ENCODE results near the gene METTL16. TPM values are rescaled to one million over a fixed set of nuclear protein-coding genes. Genes with fewer than 3 reads are reported as not detected.

METTL16 gene
- total RNA-seq, 2 experiments from 2014 or later: 55.7 to 58.0 TPM

- Mint-ChIP-seq H3K4me3 (no peak overlapping the region), H3K9me3 (no peaks in the 10 kb centered on the region), H3K36me3 (ENCODE audit: low read depth) (peaks cover 86% of the 10 kb centered on the region), H3K27me3 (no peaks in the 10 kb centered on the region), H3K4me1 (ENCODE audit: low read depth) (no peaks in the 10 kb centered on the region), H3K27ac (no peak overlapping the region)
- H3K36me3 ChIP-seq (ENCODE audit: insufficient read depth, low read length): peaks cover 69% of the 10 kb centered on the region
- H3K4me1 ChIP-seq (ENCODE audit: insufficient read depth, low read length): no peaks in the 10 kb centered on the region
- no peak for TF ChIP-seq CTCF (IDR thresholded peaks at IDR 0.05)
- no peak overlapping the region for H3K27ac ChIP-seq (ENCODE audit: low read depth in 1 of 2, low read length in 2 of 2)
- ATAC-seq (ENCODE audit: poor library complexity): no peak
- intact Hi-C loops (cut with DNase I, micrococcal nuclease): no loop called here
- H3K27me3 ChIP-seq (ENCODE audit: control insufficient read depth in 1 of 2, insufficient read depth in 2 of 2, low read length in 2 of 2): no peaks in the 10 kb centered on the region
- ChIA-PET CTCF (no interaction called here), POLR2A (interaction anchor here (0.6 kb wide), 1 partner anchor 28 kb away, joined by 3 read pairs; no protein-coding TSS in a partner anchor)
- no peak for DNase-seq
- H3K9me3 ChIP-seq (ENCODE audit: control insufficient read depth in 1 of 2, insufficient read depth in 1 of 2, low read length in 2 of 2): no peaks in the 10 kb centered on the region
- no peak overlapping the region for H3K4me3 ChIP-seq (ENCODE audit: low read length)
Observed at GRCh38 chr17:2435862-2436261, 75.8 kb downstream of the METTL16 start.

GRCh38 chr17:2435181-2435741 is 76.4 kb downstream of the METTL16 start:
- no peaks in the 10 kb centered on the region for H3K27me3 ChIP-seq (ENCODE audit: control insufficient read depth in 1 of 2, insufficient read depth in 2 of 2, low read length in 2 of 2)
- Mint-ChIP-seq H3K27ac (no peak overlapping the region), H3K4me3 (no peak overlapping the region), H3K27me3 (no peaks in the 10 kb centered on the region), H3K36me3 (ENCODE audit: low read depth) (peaks cover 80% of the 10 kb centered on the region), H3K9me3 (no peaks in the 10 kb centered on the region), H3K4me1 (ENCODE audit: low read depth) (no peaks in the 10 kb centered on the region)
- H3K27ac ChIP-seq (ENCODE audit: low read depth in 1 of 2, low read length in 2 of 2): no peak overlapping the region
- POLR2A ChIA-PET: interaction anchor here (0.6 kb wide), 2 partner anchors 9 to 27 kb away, joined by 3 read pairs; no protein-coding TSS in a partner anchor
- H3K4me3 ChIP-seq (ENCODE audit: low read length): no peak overlapping the region
- TF ChIP-seq CTCF (IDR thresholded peaks at IDR 0.05): no peak
- ATAC-seq (ENCODE audit: poor library complexity) (no peak), DNase-seq (no peak)
- peaks cover 68% of the 10 kb centered on the region for H3K36me3 ChIP-seq (ENCODE audit: insufficient read depth, low read length)
- CTCF ChIA-PET: no interaction called here
- H3K4me1 ChIP-seq (ENCODE audit: insufficient read depth, low read length): no peaks in the 10 kb centered on the region
- no peaks in the 10 kb centered on the region for H3K9me3 ChIP-seq (ENCODE audit: control insufficient read depth in 1 of 2, insufficient read depth in 1 of 2, low read length in 2 of 2)
- intact Hi-C loops (cut with DNase I, micrococcal nuclease): no loop called here

DNA sequence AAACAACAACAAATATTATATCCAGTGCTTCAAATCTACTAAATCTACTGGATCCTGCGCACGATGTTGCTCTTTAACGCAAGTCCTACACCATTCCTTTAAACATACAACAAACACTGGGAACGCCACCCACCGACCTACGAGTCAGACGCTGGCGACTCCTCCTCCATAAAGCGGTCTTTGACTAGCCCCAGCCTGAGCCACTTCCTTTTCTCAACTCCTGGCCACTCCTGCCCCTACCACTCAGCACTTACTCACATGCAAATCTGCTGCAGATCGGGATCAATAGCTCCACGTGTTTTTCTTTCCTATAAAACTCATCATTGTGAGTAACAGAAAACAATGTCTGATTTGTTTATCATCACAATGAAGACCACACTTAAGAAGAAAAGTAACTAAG is 78.0 kb downstream of the METTL16 start:
- Histone ChIP-seq H3K27ac (ENCODE audit: low read depth in 1 of 2, low read length in 2 of 2) (no peak overlapping the region), H3K27me3 (ENCODE audit: control insufficient read depth in 1 of 2, insufficient read depth in 2 of 2, low read length in 2 of 2) (no peaks in the 10 kb centered on the region), H3K4me3 (ENCODE audit: low read length) (no peak overlapping the region), H3K9me3 (ENCODE audit: control insufficient read depth in 1 of 2, insufficient read depth in 1 of 2, low read length in 2 of 2) (no peaks in the 10 kb centered on the region), H3K36me3 (ENCODE audit: insufficient read depth, low read length) (peaks cover 56% of the 10 kb centered on the region), H3K4me1 (ENCODE audit: insufficient read depth, low read length) (no peaks in the 10 kb centered on the region)
- Mint-ChIP-seq H3K4me3 (no peak overlapping the region), H3K27me3 (no peaks in the 10 kb centered on the region), H3K9me3 (no peaks in the 10 kb centered on the region), H3K4me1 (ENCODE audit: low read depth) (no peaks in the 10 kb centered on the region), H3K27ac (no peak overlapping the region), H3K36me3 (ENCODE audit: low read depth) (peaks cover 75% of the 10 kb centered on the region)
- ChIA-PET CTCF (no interaction called here), POLR2A (no interaction called here)
- intact Hi-C loops (cut with DNase I, micrococcal nuclease): no loop called here
- TF ChIP-seq CTCF (IDR thresholded peaks at IDR 0.05): no peak
- ATAC-seq (ENCODE audit: poor library complexity): no peak
- DNase-seq: no peak
